CD4-positive, alpha-beta memory T cell (primary cell): ENCODE measurements around the gene INPP5B. TPM values are rescaled to one million over a fixed set of nuclear protein-coding genes. Genes with fewer than 3 reads are reported as not detected.
A peak's percentile ranks its signal among the peaks of the same experiment; 100 is the strongest.

Experiments used
- CTCF ChIA-PET: fragments of 350-600 bp; sonication (Branson Sonifier 250); formaldehyde crosslinking; loops from one replicate; lab custom pipeline; 2021; ENCODE audit warnings: inconsistent platforms; ENCODE audit not compliant: partially characterized antibody; lab: Charles Lee
- POLR2A ChIA-PET: fragments of 350-600 bp; sonication (Branson Sonifier 250); formaldehyde crosslinking; loops from one replicate; lab custom pipeline; 2021; ENCODE audit not compliant: partially characterized antibody; lab: Charles Lee
- DNase-seq, 5 donors: peaks; one replicate each; pipeline versions ENCODE4 v3.0.0 to v3.0.0-alpha.2; 2020 to 2022; ENCODE audit warnings: mixed read lengths in 1 of 5
- H3K27ac ChIP-seq: one replicate; pipeline ENCODE4 v1.7.0; 2013; ENCODE audit warnings: low read depth, low read length
- H3K27me3 ChIP-seq: 2 replicates; pipeline ENCODE4 v1.7.0; 2013; ENCODE audit warnings: mild to moderate bottlenecking, low read length, moderate library complexity; ENCODE audit not compliant: insufficient read depth
- H3K36me3 ChIP-seq: 2 replicates; pipeline ENCODE4 v1.7.0; 2013; ENCODE audit warnings: mild to moderate bottlenecking, low read length, moderate library complexity; ENCODE audit not compliant: insufficient read depth
- H3K4me1 ChIP-seq: 2 replicates; pipeline ENCODE4 v1.7.0; 2013; ENCODE audit warnings: mild to moderate bottlenecking, low read length, moderate library complexity; ENCODE audit not compliant: insufficient read depth
- H3K4me3 ChIP-seq, 2 donors: one replicate each; pipeline ENCODE4 v1.7.0; 2013; ENCODE audit warnings: low read length in 2 of 2, mild to moderate bottlenecking in 1 of 2
- H3K9me3 ChIP-seq, 2 donors: one replicate each; pipeline ENCODE4 v1.7.0; 2013; ENCODE audit warnings: low read length in 2 of 2, control low read depth in 1 of 2; ENCODE audit not compliant: control insufficient read depth in 1 of 2
- H3K27ac Mint-ChIP-seq, 7 donors: one replicate each; pipeline ENCODE4 v1.8.0; 2020 to 2021; ENCODE audit warnings: mixed read lengths in 7 of 7, mild to moderate bottlenecking in 6 of 7, inconsistent platforms in 3 of 7, moderate library complexity in 3 of 7
- H3K27me3 Mint-ChIP-seq, 2 donors: one replicate each; pipeline ENCODE4 v1.8.0; 2020 to 2021; ENCODE audit warnings: mixed read lengths in 2 of 2
- H3K36me3 Mint-ChIP-seq, 2 donors: one replicate each; pipeline ENCODE4 v1.8.0; 2020 to 2021; ENCODE audit warnings: mixed read lengths in 2 of 2, inconsistent platforms in 1 of 2, mild to moderate bottlenecking in 1 of 2
- H3K4me1 Mint-ChIP-seq, 4 donors: one replicate each; pipeline ENCODE4 v1.8.0; 2020 to 2021; ENCODE audit warnings: mixed read lengths in 4 of 4, mild to moderate bottlenecking in 1 of 4
- H3K4me3 Mint-ChIP-seq, 8 donors: one replicate each; pipeline ENCODE4 v1.8.0; 2020 to 2021; ENCODE audit warnings: mixed read lengths in 8 of 8, mild to moderate bottlenecking in 7 of 8, moderate library complexity in 6 of 8, inconsistent platforms in 3 of 8
- H3K9me3 Mint-ChIP-seq, 8 donors: one replicate each; pipeline ENCODE4 v1.8.0; 2020 to 2021; ENCODE audit warnings: mixed read lengths in 8 of 8, mild to moderate bottlenecking in 5 of 8, inconsistent platforms in 3 of 8, moderate library complexity in 1 of 8
- intact Hi-C: fragments of 100-400 bp; cut with micrococcal nuclease; formaldehyde crosslinking; loops from one replicate; pipeline ENCODE4 v1.15.1; 2023
- polyA plus RNA-seq, 2 donors: library from polyadenylated mRNA; unstranded; fragments of 300-500 nt; fragmentation: Illumina TruSeq; gene quantifications; one replicate each; pipeline ENCODE4 v1.2.3, GENCODE V29; 2021
- total RNA-seq, 2 experiments: library from RNA; stranded (reverse); gene quantifications; one replicate each; pipeline ENCODE4 v1.2.3, GENCODE V29; 2021

Gene INPP5B
- total and polyA plus RNA-seq, 4 experiments from 2014 or later: 8.9 to 35.7 (median 26.2) TPM

DNA sequence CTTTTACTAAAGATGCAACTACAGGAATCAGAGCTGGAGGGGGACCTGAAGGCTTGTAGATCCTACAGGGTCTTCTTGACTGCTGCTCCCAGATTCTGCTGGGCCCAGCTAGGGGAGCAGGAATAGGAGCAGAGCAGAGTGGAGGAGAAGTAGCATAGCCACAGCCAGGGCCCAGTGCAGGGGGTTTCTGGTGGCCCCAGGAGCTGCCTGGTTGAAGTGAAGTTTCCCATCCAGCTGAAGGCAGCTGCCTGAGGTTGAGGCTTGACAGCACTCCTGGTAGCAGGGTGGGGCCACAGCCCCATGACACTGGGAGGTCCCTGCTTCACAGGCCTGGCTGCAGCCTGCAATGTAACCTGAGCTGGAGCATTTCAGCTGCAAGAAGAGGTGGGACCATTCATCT is 2.0 kb upstream of the INPP5B start:
- H3K4me3 ChIP-seq: no peak overlapping the region
- H3K9me3 ChIP-seq: no peaks in the 10 kb centered on the region
- H3K4me1 ChIP-seq: peaks cover 13% of the 10 kb centered on the region
- no peaks in the 10 kb centered on the region for H3K36me3 ChIP-seq
- H3K27me3 ChIP-seq: no peaks in the 10 kb centered on the region
- no peak for DNase-seq
- intact Hi-C loops: no loop called here
- H3K27me3 Mint-ChIP-seq: peaks cover 0 to 2% of the 10 kb centered on the region in 2 donors
- no peaks in the 10 kb centered on the region for H3K9me3 Mint-ChIP-seq
- peak overlapping the region in 1 of 8 donors; percentile 20 for H3K4me3 Mint-ChIP-seq
- H3K4me1 Mint-ChIP-seq: peaks cover 5 to 15% (median 9%) of the 10 kb centered on the region in 4 donors
- ChIA-PET CTCF (interaction anchor here (0.8 to 1.8 kb wide), 4 partner anchors 9 to 89 kb away, joined by 3 to 5 read pairs (median 4); no protein-coding TSS in a partner anchor), POLR2A (interaction anchor here (2.6 kb wide), 1 partner anchor 18 kb away, joined by 7 read pairs; no protein-coding TSS in a partner anchor)
- no peak overlapping the region for H3K27ac ChIP-seq
- H3K27ac Mint-ChIP-seq: peak overlapping the region in 1 of 7 donors; percentile 22
- no peaks in the 10 kb centered on the region for H3K36me3 Mint-ChIP-seq

DNA sequence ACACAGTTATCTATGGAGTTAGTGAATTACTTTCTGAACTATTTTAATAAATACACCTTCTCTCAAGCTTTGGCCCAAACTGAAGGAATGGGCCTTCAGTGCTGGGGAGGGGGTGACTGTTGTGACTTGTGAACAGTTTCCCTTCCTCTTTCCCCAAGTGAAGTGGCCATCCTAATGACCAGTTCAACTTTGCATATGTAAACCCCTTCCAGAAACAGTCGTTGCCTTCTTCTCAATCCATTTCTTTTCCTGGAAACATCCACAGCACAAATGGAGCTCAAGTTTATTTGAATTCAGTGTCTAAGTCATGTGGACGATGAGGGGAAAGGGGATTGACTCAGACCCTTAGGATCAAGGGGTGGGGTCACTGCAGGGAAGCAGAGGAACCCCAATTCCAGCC is 1.3 kb upstream of the INPP5B start:
- Histone ChIP-seq H3K36me3 (no peaks in the 10 kb centered on the region), H3K9me3 (no peaks in the 10 kb centered on the region), H3K27me3 (no peaks in the 10 kb centered on the region), H3K4me1 (peaks cover 13% of the 10 kb centered on the region), H3K4me3 (no peak overlapping the region), H3K27ac (no peak overlapping the region)
- Mint-ChIP-seq H3K9me3 (no peaks in the 10 kb centered on the region), H3K27me3 (peaks cover 0 to 2% of the 10 kb centered on the region in 2 donors), H3K36me3 (no peaks in the 10 kb centered on the region), H3K4me1 (peaks cover 5 to 15% (median 9%) of the 10 kb centered on the region in 4 donors), H3K4me3 (no peak overlapping the region), H3K27ac (peak overlapping the region in 2 of 7 donors; percentile 43 to 45)
- intact Hi-C loops: no loop called here
- ChIA-PET CTCF (interaction anchor here (0.8 to 1.8 kb wide), 2 partner anchors 9 to 88 kb away, joined by 3 to 5 read pairs; no protein-coding TSS in a partner anchor), POLR2A (no interaction called here)
- no peak for DNase-seq

DNA sequence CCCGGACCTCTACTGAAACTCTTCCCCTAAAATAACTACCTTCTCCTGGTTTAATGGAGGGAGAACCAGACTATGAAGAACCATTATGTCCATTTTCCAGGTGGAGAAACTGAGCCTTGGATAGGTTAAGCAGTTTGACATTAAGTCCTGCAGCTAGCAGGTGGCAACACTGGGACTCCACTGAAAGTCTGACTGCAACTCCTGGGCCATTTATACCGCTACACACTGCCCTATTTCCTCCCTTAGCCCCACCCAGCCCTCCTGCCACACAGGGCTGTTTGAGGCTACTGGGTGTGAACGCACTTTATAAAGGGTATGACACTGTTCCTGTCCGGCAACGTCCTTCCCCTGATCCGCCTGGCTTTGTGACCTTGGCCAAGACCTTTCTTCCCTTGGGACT is 511 bp upstream of the INPP5B start:
- no peak overlapping the region for H3K27ac ChIP-seq
- intact Hi-C loops: no loop called here
- peaks cover 13% of the 10 kb centered on the region for H3K4me1 ChIP-seq
- Mint-ChIP-seq H3K9me3 (no peaks in the 10 kb centered on the region), H3K27ac (peak overlapping the region in 5 of 7 donors; percentile 27 to 89 (median 86)), H3K27me3 (peaks cover 0 to 2% of the 10 kb centered on the region in 2 donors), H3K36me3 (no peaks in the 10 kb centered on the region), H3K4me3 (peak overlapping the region in 7 of 8 donors; percentile 40 to 90 (median 84)), H3K4me1 (peaks cover 5 to 15% (median 9%) of the 10 kb centered on the region in 4 donors)
- no peaks in the 10 kb centered on the region for H3K36me3 ChIP-seq
- H3K27me3 ChIP-seq: no peaks in the 10 kb centered on the region
- CTCF ChIA-PET: interaction anchor here (0.6 kb wide), 1 partner anchor 28 kb away, joined by 3 read pairs; no protein-coding TSS in a partner anchor
- peak overlapping the region; percentile 17 to 37 for H3K4me3 ChIP-seq
- H3K9me3 ChIP-seq: no peaks in the 10 kb centered on the region
- POLR2A ChIA-PET: interaction anchor here (1.0 to 1.7 kb wide), 2 partner anchors 88 to 139 kb away, joined by 3 to 4 read pairs; partner anchors contain the start of genes C1orf122, MTF1 and YRDC
- no peak for DNase-seq

DNA sequence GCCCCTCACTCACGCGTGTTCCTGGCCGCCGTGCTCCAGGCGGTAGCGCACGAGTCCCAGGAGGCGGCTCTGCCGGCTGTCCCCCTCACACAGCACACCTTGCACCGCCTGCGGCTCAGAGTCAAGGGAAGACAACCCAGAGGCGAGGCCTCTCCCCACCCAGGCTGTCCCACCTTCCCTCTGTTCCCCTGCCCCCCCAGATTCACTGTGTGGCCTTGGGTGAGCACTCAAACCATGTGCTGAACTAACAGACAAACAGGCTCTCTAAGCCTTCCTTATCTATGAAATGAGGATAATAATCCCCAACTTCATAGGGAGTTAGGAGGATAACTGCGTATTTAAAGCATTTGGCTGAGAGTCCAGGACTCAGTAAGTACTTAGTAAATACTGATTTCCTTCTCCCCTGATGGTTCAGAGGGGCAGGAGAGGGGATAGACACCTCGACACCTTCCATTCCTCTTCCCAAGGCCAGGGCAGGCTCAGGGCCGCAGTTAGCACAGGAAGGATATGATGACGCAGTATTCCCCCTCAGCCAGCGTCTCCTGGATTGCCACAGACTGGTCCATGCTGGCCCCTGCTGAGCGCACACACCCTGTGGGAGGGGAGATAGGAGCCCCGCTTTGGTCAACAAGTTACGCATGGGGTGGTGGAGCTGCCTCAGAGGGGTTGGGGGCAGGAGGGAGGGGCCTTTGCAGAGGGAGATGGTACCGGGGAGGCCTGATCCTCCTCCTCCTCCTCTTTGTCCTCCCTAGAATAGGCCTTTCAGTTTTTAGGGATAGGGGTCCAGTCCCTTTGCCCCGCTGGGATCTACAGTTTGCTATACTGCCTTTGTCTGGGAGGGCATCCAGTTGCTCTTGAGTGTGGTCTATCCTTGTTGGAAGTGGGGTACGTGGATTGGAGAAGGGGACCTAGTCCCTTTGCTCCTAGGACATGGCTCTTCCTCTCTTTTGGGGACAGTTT is 830 bp downstream of the INPP5B start:
- ChIA-PET CTCF (no interaction called here), POLR2A (interaction anchor here (0.7 to 1.7 kb wide), 3 partner anchors 14 to 138 kb away, joined by 3 to 4 read pairs (median 3); partner anchors contain the start of genes C1orf122, MTF1 and YRDC)
- DNase-seq: no peak
- Histone ChIP-seq H3K9me3 (no peaks in the 10 kb centered on the region), H3K4me1 (peaks cover 13% of the 10 kb centered on the region), H3K27ac (no peak overlapping the region), H3K36me3 (no peaks in the 10 kb centered on the region), H3K27me3 (no peaks in the 10 kb centered on the region), H3K4me3 (no peak overlapping the region)
- H3K27me3 Mint-ChIP-seq: peaks cover 0 to 2% of the 10 kb centered on the region in 2 donors
- no peaks in the 10 kb centered on the region for H3K36me3 Mint-ChIP-seq
- no peaks in the 10 kb centered on the region for H3K9me3 Mint-ChIP-seq
- H3K4me3 Mint-ChIP-seq: peak overlapping the region in 5 of 8 donors; percentile 81 to 90 (median 85)
- intact Hi-C loops: no loop called here
- peak overlapping the region in 4 of 7 donors; percentile 23 to 86 (median 78) for H3K27ac Mint-ChIP-seq
- H3K4me1 Mint-ChIP-seq: peaks cover 5 to 15% (median 9%) of the 10 kb centered on the region in 4 donors

DNA sequence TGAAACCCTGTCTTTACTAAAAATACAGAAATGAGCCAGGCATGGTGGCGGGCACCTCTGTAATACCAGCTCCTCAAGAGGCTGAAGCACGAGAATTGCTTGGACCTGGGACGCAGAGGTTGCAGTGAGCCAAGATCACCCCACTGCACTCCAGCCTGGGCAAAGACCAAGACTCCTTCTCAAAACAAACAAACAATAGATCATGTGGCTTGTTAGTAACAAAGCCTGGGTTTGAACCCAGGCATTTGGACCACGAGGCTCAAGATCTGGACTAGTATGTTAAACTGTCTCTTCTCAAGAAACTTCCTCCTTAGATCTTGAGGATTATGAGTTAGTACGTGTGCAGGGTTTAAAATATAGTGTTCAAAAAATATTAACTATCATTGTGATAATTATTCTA is 1.6 kb downstream of the INPP5B start:
- DNase-seq: no peak
- POLR2A ChIA-PET: no interaction called here
- H3K4me3 ChIP-seq: no peak overlapping the region
- H3K36me3 Mint-ChIP-seq: no peaks in the 10 kb centered on the region
- peaks cover 13% of the 10 kb centered on the region for H3K4me1 ChIP-seq
- H3K9me3 ChIP-seq: no peaks in the 10 kb centered on the region
- no peak overlapping the region for H3K4me3 Mint-ChIP-seq
- no peaks in the 10 kb centered on the region for H3K36me3 ChIP-seq
- peaks cover 3 to 15% (median 9%) of the 10 kb centered on the region in 4 donors for H3K4me1 Mint-ChIP-seq
- no peaks in the 10 kb centered on the region for H3K27me3 ChIP-seq
- H3K27ac ChIP-seq: no peak overlapping the region
- no peak overlapping the region for H3K27ac Mint-ChIP-seq
- CTCF ChIA-PET: no interaction called here
- intact Hi-C loops: no loop called here
- no peaks in the 10 kb centered on the region for H3K9me3 Mint-ChIP-seq
- H3K27me3 Mint-ChIP-seq: peaks cover 0 to 2% of the 10 kb centered on the region in 2 donors

DNA sequence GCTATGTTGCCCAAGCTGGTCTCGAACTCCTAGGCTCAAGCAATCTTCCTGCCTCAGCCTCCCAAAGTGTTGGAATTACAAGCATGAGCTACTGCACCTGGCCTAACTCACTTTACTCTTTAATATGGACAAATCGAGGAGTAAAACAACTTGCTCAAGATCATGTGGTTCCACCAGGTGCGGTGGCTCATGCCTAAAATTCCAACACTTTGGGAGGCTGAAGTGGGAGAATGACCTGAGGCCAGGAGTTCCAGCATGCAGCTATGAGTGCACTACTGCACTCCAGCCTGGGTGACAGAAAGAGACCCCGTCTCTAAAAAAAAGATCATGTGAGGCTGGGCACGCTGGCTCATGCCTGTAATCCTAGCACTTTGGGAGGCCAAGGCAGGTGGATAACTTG is 2.0 kb downstream of the INPP5B start:
- POLR2A ChIA-PET: no interaction called here

More for the DNA sequence above, 2.0 kb downstream of the INPP5B start:
- H3K9me3 ChIP-seq: no peaks in the 10 kb centered on the region
- intact Hi-C loops: no loop called here
- H3K4me3 ChIP-seq: no peak overlapping the region
- H3K36me3 ChIP-seq: no peaks in the 10 kb centered on the region
- H3K4me1 Mint-ChIP-seq: peaks cover 3 to 15% (median 9%) of the 10 kb centered on the region in 4 donors
- peaks cover 13% of the 10 kb centered on the region for H3K4me1 ChIP-seq
- no peak overlapping the region for H3K27ac Mint-ChIP-seq
- H3K9me3 Mint-ChIP-seq: no peaks in the 10 kb centered on the region
- no peaks in the 10 kb centered on the region for H3K27me3 ChIP-seq
- CTCF ChIA-PET: no interaction called here
- H3K27ac ChIP-seq: no peak overlapping the region
- H3K27me3 Mint-ChIP-seq: peaks cover 0 to 2% of the 10 kb centered on the region in 2 donors
- DNase-seq: no peak
- no peak overlapping the region for H3K4me3 Mint-ChIP-seq
- no peaks in the 10 kb centered on the region for H3K36me3 Mint-ChIP-seq
